SU-DHL-6 (cell line): ENCODE measurements around the gene DPEP1.

Experiments
- EZH2phosphoT487 ChIP-seq: fragments of 200-600 bp; sonication (generic), shearing (Covaris generic); conservative IDR thresholded peaks from 2 replicates; pipeline ENCODE4 v1.6.1; 2018; ENCODE audit warnings: mild to moderate bottlenecking, antibody characterized with exemption, low read length, moderate library complexity, mixed read lengths
- TF ChIP-seq, protein P1 (sequence below): fragments of 200-600 bp; sonication (generic); IDR thresholded peaks from one replicate; pipeline ENCODE4 v1.5.1; 2017; ENCODE audit warnings: antibody characterized with exemption, mild to moderate bottlenecking, low read length, moderate library complexity; ENCODE audit not compliant: insufficient read depth, poor library complexity, severe bottlenecking

DNA sequence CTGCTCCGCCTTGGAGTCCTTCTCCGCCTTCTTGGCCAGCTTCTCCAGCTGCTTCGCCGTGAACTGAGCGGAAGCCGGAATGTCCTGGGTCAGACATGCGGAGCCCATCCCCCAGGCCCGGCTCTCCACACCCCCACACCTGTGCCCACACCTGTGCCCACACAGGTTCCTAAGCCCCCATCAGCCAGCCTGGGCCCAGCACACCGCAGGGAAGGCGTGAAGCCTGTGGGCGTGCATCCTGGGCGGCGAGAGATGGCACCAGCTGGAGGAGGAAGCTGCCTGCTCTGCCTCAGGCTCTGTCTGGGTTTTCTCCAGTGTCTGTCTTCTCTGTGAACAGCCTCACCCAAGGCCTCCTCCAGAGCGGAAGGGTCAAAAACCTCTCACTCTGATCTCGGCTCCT, 38.1 kb downstream of the DPEP1 start:
- TF ChIP-seq, protein P1, sequence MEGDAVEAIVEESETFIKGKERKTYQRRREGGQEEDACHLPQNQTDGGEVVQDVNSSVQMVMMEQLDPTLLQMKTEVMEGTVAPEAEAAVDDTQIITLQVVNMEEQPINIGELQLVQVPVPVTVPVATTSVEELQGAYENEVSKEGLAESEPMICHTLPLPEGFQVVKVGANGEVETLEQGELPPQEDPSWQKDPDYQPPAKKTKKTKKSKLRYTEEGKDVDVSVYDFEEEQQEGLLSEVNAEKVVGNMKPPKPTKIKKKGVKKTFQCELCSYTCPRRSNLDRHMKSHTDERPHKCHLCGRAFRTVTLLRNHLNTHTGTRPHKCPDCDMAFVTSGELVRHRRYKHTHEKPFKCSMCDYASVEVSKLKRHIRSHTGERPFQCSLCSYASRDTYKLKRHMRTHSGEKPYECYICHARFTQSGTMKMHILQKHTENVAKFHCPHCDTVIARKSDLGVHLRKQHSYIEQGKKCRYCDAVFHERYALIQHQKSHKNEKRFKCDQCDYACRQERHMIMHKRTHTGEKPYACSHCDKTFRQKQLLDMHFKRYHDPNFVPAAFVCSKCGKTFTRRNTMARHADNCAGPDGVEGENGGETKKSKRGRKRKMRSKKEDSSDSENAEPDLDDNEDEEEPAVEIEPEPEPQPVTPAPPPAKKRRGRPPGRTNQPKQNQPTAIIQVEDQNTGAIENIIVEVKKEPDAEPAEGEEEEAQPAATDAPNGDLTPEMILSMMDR = no peak
- TF ChIP-seq EZH2phosphoT487 = no peak
